ENCODE results near the gene CDK13.

DNA sequence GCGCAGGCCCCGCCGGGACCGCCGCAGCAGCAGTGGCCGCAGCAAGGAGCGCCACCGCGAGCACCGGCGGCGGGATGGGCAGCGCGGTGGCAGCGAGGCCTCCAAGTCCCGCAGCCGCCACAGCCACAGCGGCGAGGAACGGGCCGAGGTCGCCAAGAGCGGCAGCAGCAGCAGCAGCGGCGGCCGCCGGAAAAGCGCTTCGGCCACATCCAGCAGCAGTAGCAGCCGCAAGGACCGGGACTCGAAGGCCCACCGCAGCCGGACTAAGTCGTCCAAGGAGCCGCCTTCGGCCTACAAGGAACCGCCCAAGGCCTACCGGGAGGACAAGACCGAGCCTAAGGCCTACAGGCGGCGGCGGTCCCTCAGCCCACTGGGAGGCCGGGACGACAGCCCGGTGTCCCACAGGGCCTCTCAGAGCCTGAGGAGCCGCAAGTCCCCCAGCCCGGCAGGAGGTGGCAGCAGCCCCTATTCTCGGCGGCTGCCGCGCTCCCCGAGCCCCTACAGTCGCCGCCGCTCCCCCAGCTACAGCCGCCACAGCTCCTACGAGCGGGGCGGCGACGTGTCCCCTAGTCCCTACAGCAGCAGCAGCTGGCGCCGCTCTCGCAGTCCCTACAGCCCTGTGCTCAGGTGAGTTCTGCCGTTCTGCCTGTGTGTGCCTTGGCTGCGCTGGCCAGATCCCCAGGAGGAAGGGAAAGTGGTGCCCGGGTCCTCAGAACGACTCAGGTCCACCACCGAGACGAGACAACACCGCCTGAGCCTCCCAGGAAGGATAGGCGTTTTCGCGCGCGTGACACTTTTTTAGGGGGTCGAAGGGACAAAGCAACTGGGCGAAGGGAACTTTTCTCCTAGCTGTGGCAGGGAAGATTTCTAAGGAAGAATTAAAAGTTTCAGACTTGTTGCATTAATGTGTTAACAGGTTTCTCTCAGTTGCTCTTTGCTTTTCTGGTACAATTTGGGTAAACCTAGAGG lies 1.5 kb downstream of the CDK13 start:
- TF ChIP-seq EZH2 (optimal IDR thresholded peaks at IDR 0.05; ENCODE audit: low read depth, low read length), result no peak
- peak; percentile 44 for TF ChIP-seq CTCF (IDR thresholded peaks at IDR 0.05; ENCODE audit: low read length)
- TF ChIP-seq EZH2phosphoT487 (IDR thresholded peaks at IDR 0.05; ENCODE audit: low read length), result no peak
